ENCODE results near the gene CYP2W1.

DNA sequence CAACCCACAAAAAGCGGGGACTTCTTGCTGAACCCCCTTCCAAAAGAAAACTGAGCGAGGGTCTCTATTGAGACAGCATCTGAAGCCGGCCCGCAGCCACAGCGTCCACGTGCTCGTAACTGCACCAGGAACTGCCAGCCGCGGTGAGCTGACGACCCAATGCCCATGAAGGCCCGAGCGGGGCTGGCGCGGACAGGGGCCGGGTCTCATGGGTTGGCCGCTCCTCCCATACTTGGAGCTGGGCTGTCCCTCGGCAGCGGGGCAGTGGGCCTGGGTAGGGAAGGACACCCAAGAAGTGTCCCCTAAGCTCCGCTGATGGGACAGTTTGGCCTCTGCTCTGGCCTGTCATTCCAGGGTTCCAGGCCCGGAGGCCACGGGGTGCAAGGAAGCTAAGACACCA, 22.3 kb downstream of the CYP2W1 start:
- TF ChIP-seq, protein P1, sequence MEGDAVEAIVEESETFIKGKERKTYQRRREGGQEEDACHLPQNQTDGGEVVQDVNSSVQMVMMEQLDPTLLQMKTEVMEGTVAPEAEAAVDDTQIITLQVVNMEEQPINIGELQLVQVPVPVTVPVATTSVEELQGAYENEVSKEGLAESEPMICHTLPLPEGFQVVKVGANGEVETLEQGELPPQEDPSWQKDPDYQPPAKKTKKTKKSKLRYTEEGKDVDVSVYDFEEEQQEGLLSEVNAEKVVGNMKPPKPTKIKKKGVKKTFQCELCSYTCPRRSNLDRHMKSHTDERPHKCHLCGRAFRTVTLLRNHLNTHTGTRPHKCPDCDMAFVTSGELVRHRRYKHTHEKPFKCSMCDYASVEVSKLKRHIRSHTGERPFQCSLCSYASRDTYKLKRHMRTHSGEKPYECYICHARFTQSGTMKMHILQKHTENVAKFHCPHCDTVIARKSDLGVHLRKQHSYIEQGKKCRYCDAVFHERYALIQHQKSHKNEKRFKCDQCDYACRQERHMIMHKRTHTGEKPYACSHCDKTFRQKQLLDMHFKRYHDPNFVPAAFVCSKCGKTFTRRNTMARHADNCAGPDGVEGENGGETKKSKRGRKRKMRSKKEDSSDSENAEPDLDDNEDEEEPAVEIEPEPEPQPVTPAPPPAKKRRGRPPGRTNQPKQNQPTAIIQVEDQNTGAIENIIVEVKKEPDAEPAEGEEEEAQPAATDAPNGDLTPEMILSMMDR (IDR thresholded peaks at IDR 0.05; ENCODE audit: insufficient read depth, low read depth, low read length), result no peak
- TF ChIP-seq EZH2 (IDR thresholded peaks at IDR 0.05; ENCODE audit: insufficient read depth, low read length), result no peak
